GM10266 (cell line): ENCODE results near the gene CCDC28B.
"Not testable (repeated sequence)": the region's sequence is repeated elsewhere in the genome, so short reads cannot be mapped to it uniquely, and the experiment has no call there.

Experiments used
- DNase-seq: peaks from one replicate; pipeline ENCODE4 v3.0.0; 2012; ENCODE audit errors: extremely low spot score
- CTCF ChIP-seq: IDR thresholded peaks from 2 replicates; pipeline ENCODE4 v1.5.1; 2012; ENCODE audit warnings: mild to moderate bottlenecking, low read depth; ENCODE audit not compliant: control insufficient read depth, insufficient read depth; ENCODE audit errors: missing control alignments

CCDC28B gene

GRCh38 chr1:32200226-32201010 lies at the start of gene CCDC28B:
Gene CCDC28B (plus strand): TSS chr1:32200595. CDS start chr1:32201936, 1,341 bp downstream.
- TF ChIP-seq CTCF: no peak
- DNase-seq: peak; percentile 64

- no peak for DNase-seq
- TF ChIP-seq CTCF: no peak
Measured at GRCh38 chr1:32150847-32151246, 49.5 kb upstream of the CCDC28B start.

GRCh38 chr1:32151319-32151787 lies 49.0 kb upstream of the CCDC28B start:
- no peak for DNase-seq
- TF ChIP-seq CTCF: no peak

GRCh38 chr1:32159189-32159588 lies 41.2 kb upstream of the CCDC28B start:
- no peak for TF ChIP-seq CTCF
- DNase-seq: peak; percentile 36

- no peak for DNase-seq
- no peak for TF ChIP-seq CTCF
Measured at GRCh38 chr1:32163405-32163804, 37.0 kb upstream of the CCDC28B start.

- not testable (repeated sequence) for DNase-seq
Measured at GRCh38 chr1:32165633-32166032, 34.8 kb upstream of the CCDC28B start.

GRCh38 chr1:32170991-32171390 lies 29.4 kb upstream of the CCDC28B start:
- no peak for DNase-seq
- TF ChIP-seq CTCF: no peak
